OCI-M2 (cell line): ENCODE data around the gene BPIFB1.

Experiments used
- DNase-seq: peaks from one replicate; lab custom pipeline; 2025; ENCODE audit not compliant: unreplicated experiment; lab: John Stamatoyannopoulos, UW

BPIFB1 gene

GRCh38 chr20:33282991-33283555 is at the start of gene BPIFB1:
TSS of gene BPIFB1 (plus strand) at chr20:33283214. CDS start at chr20:33286074, 2,860 bp downstream.
- no peak for DNase-seq

GRCh38 chr20:33234050-33234449 is 49.0 kb upstream of the BPIFB1 start:
- DNase-seq = no peak

GRCh38 chr20:33235696-33236095 is 47.3 kb upstream of the BPIFB1 start, which contains the start of gene BPIFA1:
TSS of gene BPIFA1 (plus strand) at chr20:33235996. CDS start at chr20:33237712, 1,716 bp downstream.
- no peak for DNase-seq

GRCh38 chr20:33236351-33236750 is 46.7 kb upstream of the BPIFB1 start:
- no peak for DNase-seq

GRCh38 chr20:33237989-33238388 is 45.0 kb upstream of the BPIFB1 start:
- no peak for DNase-seq

GRCh38 chr20:33239418-33239817 is 43.6 kb upstream of the BPIFB1 start:
- DNase-seq = no peak

- no peak for DNase-seq
Observed at GRCh38 chr20:33239979-33240736, 42.9 kb upstream of the BPIFB1 start.

GRCh38 chr20:33240923-33241322 is 42.1 kb upstream of the BPIFB1 start:
- no peak for DNase-seq

- no peak for DNase-seq
Observed at GRCh38 chr20:33242319-33243100, 40.5 kb upstream of the BPIFB1 start.

- DNase-seq = no peak
Observed at GRCh38 chr20:33246077-33246476, 36.9 kb upstream of the BPIFB1 start.

- DNase-seq = no peak
Observed at GRCh38 chr20:33249456-33249855, 33.6 kb upstream of the BPIFB1 start.

GRCh38 chr20:33250666-33251065 is 32.3 kb upstream of the BPIFB1 start:
- DNase-seq = no peak

GRCh38 chr20:33251496-33251895 is 31.5 kb upstream of the BPIFB1 start:
- no peak for DNase-seq

GRCh38 chr20:33252460-33252859 is 30.6 kb upstream of the BPIFB1 start:
- no peak for DNase-seq

- no peak for DNase-seq
Observed at GRCh38 chr20:33255005-33255404, 28.0 kb upstream of the BPIFB1 start.

GRCh38 chr20:33257237-33257636 is 25.8 kb upstream of the BPIFB1 start:
- DNase-seq = no peak

GRCh38 chr20:33259371-33259770 is 23.6 kb upstream of the BPIFB1 start:
- no peak for DNase-seq

- no peak for DNase-seq
Observed at GRCh38 chr20:33261465-33261864, 21.5 kb upstream of the BPIFB1 start.

GRCh38 chr20:33262658-33263065 is 20.4 kb upstream of the BPIFB1 start:
- no peak for DNase-seq

- DNase-seq = no peak
Observed at GRCh38 chr20:33263784-33264183, 19.2 kb upstream of the BPIFB1 start.

- no peak for DNase-seq
Observed at GRCh38 chr20:33267701-33268100, 15.3 kb upstream of the BPIFB1 start.
